Esophagus mucosa (tissue), 1 donor: ENCODE data around the gene PTGES3L. TPM values are rescaled to one million over a fixed set of nuclear protein-coding genes. Genes with fewer than 3 reads are reported as not detected.
A peak's percentile ranks its signal among the peaks of the same experiment; 100 is the strongest.
"Not testable (repeated sequence)": the region's sequence is repeated elsewhere in the genome, so short reads cannot be mapped to it uniquely, and the experiment has no call there.

ENCODE experiments used
- ATAC-seq: fragments of 200-7000 bp; cut with Tn5 transposase; one replicate; pipeline ENCODE4 v1.9.1; 2020
- total RNA-seq: library from RNA; stranded (reverse); gene quantifications from one replicate; pipeline ENCODE4 v1.2.4, GENCODE V29; 2023
- donor health status: DM: yes; HTN: yes; CAD: no.

PTGES3L gene
- total RNA-seq, 1 donor from 2014 or later = 0.28 TPM

GRCh38 chr17:43014020-43014648, 34.3 kb upstream of the PTGES3L start:
- no peak for ATAC-seq

GRCh38 chr17:43013296-43013695, 33.4 kb upstream of the PTGES3L start:
- no peak for ATAC-seq

- ATAC-seq = no peak
Measured at GRCh38 chr17:43011728-43012472, 32.0 kb upstream of the PTGES3L start.

DNA sequence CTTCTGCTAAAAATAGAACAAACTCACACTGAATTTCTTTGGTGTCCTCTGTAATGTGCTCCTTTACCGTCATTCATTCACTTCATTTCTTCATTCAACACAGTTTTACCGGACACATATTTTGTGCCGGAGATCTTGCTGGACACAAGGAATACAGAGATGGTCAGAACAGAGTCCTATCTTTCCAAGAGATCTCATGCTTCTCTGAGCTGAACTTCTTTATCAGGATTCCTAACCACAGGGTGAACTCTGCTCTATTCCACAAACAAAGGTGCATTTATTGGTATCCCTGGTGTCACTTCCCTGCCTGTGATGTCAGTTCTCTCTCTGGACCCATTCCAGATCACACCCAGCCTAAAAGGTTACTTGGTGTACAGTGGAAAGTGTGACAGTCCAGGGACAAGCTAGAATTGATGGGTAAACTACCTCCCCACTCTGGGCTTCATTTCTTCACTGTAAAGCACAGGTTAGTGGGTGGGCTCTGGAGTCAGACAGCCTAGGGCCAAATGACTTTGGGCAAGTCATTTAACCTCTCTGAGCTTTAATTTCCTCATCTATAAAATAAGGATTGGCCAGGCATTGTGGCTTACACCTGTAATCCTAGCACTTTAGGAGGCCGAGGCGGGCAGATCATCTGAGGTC, 30.9 kb upstream of the PTGES3L start:
- no peak for ATAC-seq

DNA sequence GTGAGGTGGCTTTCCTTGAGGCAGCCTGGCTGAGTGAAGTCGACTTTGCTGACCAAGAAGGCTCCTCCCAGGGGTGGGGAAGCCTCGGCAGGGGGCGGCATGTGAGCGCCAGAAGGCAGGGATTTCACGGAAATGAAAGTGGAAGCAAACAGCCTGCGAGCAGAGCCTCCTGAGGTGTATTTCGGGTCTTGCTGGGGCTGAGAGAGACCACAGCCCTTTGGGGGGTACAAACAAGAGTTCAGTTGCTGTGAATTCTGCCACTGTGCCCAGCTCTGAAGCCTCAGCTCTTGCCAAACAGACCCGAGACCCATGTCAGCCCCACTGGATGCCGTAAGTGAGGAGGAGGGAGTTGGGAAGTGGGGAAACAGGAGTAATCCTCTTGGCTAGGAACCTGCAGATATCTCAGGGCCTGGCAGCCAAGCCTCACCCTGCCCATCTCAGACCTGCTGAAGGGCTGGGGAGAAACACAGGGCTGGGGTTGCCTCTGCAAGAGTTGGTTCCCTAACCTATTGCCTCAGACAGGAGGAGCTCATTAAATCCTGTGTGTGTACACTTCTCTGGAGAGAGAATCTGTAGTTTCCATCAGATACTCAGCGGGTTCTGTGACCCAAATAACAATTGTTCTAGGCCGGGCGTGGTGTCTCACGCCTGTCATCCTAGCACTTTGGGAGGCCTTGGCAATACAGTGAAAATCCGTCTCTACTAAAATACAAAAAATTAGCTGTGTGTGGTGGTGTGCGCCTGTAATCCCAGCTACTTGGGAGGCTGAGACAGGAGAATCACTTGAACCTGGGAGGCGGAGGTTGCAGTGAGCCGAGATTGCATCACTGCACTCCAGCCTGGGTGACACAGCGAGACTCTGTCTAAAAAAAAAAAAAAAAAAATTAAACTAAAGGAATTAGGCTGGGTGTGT, 27.0 kb upstream of the PTGES3L start, which contains the start of gene IFI35:
IFI35 (plus strand) TSS at position 146 of the 913 bp plus-strand sequence; CDS start at position 310, 164 bp downstream.
- ATAC-seq = peak; percentile 59

DNA sequence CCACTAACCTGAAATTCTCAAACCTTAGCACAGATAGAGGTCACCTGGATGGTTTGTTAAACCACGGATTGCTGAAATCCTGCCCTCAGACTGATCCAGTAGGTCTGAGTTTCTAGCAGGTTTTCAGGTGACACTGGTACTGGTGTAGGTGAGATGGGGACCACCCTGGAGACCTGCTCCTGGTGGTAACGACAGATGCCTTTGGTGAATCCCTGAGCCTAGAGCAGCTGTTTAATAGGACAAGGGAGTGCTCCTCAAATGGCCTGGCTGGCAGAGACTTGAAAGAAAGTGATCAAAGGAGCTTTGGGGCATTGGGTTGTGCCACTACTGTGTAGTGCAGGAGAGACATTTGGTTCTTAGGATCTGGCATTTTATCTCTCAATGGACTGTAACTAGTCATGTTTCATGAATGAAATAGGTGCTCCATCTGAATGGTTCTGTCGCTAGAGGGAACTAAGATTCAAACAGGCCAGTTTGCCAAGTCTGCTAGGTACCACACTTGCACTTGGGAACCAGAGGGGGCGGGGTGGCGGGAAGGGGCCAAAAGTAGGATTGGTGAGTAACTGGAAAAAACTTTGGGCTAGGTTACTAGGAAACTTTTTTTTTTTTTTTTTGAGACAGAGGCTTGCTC, 23.8 kb upstream of the PTGES3L start:
- peak; percentile 38 for ATAC-seq

DNA sequence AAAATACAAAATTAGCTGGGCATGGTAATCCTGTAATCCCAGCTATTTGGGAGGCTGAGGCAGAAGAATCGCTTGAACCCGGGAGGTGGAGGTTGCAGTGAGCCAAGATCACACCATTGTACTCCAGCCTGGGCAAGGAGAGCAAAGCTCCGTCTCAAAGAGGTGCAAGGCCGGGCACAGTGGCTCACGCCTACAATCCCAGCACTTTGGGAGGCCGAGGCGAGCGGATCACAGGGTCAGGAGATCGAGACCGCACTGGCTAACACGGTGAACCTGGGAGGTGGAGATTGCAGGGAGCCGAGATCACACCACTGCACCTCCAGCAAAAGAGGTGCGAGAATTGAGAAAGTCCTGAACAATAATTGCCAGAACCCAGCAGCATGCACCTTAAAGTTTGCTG, 21.0 kb upstream of the PTGES3L start:
- ATAC-seq = not testable (repeated sequence)

DNA sequence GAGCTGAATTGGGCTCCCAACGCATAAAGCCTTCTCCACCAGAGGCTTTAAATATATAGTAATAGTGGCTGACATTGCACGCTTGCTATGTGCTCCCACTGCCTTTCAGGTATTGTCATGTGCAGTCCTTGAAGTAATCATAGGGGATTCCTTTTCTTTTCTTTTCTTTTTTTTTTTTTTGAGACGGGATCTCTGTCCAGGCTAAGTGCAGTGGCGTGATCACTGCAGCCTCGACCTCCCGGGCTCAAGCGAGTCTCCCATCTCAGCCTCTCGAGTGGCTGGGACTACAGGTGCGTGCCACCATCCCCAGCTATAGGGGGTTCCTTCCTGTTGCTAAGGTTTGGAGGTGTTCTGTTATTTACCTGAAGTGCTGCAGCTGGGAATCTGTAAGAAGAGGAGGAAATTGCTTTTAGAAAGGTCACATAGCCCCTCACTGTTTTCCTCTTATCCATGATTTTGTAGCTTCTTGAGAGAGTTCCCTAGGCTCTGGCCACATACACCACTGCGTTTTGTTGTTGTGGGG, 19.2 kb upstream of the PTGES3L start:
- ATAC-seq = no peak

DNA sequence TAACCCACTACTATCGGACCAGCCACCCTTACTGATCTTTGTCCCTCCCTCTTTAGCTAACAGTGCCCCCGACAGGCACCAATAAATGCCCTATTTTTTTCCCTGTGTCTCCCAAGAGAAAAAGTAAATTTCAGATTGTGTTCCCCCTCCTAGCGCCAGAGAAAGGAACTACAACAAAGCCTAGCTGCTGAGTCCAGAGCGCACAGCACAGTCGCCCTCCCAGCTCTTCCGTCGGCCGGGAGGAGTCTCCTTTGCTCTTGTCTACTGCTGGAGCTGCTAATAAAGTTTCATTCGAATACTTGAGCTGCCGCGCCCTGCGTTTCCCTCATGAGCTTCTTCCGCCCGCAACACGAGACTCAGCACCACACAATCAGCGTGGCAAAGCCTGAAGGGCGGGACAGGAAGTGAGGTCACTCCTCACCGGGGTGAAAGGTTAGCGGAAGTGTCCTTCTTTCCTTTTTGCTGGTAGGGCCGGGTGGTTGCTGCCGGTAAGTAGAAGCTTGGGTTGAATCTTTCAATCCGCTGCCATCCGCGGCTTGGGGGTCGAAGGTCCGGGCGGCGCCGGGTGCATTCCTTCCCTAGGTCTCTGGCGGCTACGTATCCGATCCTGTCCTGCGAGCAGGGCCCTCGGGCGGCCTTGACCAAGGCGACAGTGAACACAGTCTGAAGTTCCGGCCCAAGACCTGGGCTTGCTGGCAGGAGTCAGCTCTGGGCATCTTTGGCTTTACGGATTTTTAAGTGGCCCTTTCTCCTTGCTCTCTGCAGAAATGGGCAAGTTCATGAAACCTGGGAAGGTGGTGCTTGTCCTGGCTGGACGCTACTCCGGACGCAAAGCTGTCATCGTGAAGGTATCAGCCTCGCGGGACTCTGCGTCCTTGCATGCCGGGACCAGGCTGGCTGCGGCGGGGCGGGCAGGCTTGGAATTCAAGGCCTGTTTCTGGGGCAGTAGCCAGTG, 18.4 kb upstream of the PTGES3L start, which contains the start of gene RPL27:
RPL27 (plus strand) TSS at position 436 of the 955 bp plus-strand sequence; CDS start at position 768, 332 bp downstream.
- peak; percentile 96 for ATAC-seq

DNA sequence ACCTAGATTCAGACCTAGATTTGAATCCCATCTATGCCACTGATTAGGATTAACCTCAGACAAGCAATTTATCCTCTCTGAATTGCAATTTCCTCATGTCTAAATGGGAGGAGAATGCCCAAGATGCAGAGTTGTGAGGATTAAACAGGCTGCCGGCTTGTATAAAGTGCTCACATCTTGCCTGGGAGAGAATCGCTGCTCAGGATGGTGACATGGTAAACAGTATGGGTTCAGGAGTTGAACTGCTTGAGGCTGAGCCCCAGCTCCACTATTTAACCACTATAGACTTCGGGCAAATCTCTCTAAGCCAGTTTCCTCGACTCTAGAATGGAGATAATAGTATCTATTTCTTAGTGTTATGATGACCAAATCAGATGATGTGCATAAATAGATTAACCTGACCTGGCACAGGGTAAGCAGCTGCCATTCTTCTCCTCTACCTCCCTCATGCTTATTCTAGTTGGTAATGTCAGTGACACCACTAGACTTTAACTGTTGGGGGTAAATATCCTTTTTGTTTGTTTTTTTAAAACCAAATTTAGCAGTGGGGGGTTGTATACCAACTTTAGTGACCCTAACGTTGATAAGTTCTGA, 17.6 kb upstream of the PTGES3L start:
- ATAC-seq = peak; percentile 2

DNA sequence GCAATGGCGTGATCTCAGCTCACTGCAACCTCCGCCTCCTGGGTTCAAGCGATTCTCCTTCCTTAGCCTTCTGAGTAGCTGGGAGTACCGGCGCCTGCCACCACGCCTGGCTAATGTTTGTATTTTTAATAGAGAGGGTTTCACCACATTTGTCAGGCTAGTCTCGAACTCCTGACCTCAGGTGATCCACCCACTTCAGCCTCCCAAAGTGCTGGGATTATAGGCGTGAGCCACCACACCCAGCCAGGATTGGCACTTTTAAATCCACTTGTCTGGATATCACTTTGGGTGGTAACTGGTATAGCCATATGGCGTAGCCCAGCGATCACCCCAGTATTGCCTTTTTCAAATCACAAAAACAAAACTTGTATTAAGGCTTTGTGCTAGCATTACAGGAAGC, 14.0 kb upstream of the PTGES3L start:
- ATAC-seq = not testable (repeated sequence)

DNA sequence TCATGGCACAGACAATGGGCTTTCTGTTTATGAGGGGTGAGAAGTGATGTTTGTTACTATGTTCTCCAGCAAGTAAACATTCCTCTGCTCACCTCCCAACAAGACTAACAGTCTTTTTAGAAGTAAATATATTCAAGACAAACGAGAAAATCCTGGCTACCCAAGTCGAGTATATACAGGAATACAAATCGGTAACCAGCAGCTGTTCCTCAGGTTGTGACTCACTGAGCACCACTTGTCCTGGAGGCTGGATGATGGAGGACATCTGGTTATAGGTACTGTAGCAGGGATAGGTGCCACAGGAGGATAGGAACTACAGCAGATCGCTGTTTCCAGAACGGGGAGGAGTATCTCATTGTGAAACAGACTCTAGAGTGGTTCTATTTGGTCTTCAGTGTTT, 13.0 kb upstream of the PTGES3L start:
- ATAC-seq = no peak

DNA sequence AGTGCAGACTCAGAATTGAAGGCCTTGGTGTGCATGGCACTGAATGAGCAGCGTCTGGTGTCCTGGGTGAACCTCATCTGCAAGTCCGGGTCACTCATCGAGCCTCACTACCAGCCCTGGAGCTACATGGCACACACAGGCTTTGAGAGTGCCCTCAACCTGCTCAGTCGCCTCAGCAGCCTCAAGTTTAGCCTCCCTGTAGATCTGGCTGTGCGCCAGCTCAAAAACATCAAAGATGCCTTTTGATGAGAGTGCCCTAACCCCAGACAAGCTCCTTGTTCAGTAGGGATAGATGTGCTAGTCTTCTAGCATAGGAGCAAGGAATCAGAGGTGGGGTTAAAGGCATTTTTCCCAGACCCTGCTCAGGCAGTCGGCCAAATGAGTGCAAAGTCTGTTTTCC, 11.6 kb upstream of the PTGES3L start:
- ATAC-seq = no peak

DNA sequence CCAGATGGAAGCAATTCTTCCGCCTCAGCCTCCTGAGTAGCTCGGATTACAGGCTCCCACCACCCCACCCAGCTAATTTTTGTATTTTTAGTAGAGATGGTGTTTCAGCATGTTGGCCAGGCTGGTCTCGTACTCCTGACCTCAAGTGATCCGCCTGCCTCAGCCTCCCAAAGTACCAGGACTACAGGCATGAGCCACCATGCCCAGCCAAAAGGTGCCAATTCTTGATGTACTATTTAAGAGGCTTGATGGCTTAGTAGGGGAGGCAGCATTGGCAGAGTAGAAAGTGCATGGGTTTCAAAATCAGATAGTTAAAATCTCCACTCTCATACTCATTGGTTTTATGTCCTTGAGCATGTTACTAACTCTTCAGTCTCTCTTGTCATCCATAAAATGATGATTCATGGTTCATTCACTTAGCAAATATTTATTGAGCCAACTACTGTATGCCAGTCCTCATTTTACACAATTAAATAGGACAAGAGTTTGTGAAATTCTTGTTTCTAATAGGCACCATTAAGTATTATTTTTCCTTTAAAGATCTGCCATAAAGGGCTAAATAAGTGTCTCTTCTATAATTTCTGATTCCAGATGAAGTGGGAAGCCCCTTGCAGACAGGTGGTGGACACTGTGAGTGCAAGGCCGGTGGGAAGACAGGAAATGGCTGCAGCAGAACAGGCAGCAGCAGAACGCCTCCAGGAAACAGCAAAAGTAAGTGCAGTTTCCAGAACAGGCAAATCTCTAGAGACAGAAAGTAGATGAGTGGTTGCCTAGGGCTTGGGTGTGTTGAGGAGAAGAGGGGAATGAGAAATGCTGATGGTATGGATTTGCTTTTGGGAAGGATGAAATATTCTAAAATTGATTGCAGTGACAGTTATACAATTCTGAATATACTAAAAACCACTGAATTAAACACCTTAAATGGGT, 10.1 kb upstream of the PTGES3L start:
- ATAC-seq = peak; percentile 57

DNA sequence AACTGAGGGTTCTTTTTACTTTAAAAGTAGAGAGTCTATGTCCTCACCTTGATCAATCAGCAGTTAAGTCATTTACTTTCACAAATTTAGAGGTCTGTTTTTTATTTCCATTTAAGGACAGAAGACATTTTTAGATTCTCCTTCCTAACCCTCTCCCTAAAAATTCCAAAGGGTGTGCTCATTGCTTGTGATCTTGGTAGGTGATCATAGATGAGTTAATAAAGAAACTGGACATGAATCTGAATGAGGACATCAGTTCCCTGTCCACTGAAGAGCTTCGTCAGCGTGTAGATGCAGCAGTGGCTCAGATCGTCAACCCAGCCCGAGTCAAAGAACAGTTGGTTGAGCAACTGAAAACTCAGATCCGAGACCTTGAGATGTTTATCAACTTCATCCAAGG, 9.3 kb upstream of the PTGES3L start:
- ATAC-seq = no peak

- no peak for ATAC-seq
Measured at GRCh38 chr17:42985225-42985624, 5.3 kb upstream of the PTGES3L start.

GRCh38 chr17:42982266-42982665, 2.4 kb upstream of the PTGES3L start:
- ATAC-seq = no peak

GRCh38 chr17:42980766-42981397, 1.0 kb upstream of the PTGES3L start:
- peak; percentile 79 for ATAC-seq
